ENCODE results near the gene COMMD1.

Gene COMMD1

DNA sequence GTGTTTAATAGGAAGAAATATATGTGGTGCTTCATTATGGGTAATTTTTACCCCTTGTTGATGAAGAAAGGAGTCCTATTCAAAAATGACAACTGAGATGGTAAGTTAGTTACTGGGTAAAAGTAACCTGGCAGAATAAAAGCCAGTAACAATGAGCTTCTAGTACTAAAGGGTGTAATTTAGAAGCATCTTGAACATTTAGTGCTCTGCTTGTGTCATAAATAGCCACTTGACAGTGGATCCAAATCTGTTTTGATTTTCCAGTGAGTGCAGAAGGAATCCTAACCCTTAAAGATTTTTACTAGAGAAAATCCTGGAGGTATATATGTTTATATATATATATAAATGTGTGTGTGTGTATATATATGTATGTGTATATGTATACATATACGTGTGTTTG is 15.1 kb downstream of the COMMD1 start:
- ATAC-seq, result no peak
- TF ChIP-seq OSR1 (CRISPR knock-in tag; IDR thresholded peaks at IDR 0.05) (no peak), ZNF70 (CRISPR knock-in tag; IDR thresholded peaks at IDR 0.05) (no peak), ARNTL (CRISPR knock-in tag; IDR thresholded peaks at IDR 0.05; ENCODE audit: borderline replicate concordance, low read depth) (no peak), ZNF8 (CRISPR knock-in tag; IDR thresholded peaks at IDR 0.05) (no peak), ZFP3 (CRISPR knock-in tag; IDR thresholded peaks at IDR 0.05) (no peak), PPARA (CRISPR knock-in tag; IDR thresholded peaks at IDR 0.05; ENCODE audit: borderline replicate concordance) (no peak), ZNF565 (CRISPR knock-in tag; conservative IDR thresholded peaks at IDR 0.05; ENCODE audit: low read depth) (no peak)

DNA sequence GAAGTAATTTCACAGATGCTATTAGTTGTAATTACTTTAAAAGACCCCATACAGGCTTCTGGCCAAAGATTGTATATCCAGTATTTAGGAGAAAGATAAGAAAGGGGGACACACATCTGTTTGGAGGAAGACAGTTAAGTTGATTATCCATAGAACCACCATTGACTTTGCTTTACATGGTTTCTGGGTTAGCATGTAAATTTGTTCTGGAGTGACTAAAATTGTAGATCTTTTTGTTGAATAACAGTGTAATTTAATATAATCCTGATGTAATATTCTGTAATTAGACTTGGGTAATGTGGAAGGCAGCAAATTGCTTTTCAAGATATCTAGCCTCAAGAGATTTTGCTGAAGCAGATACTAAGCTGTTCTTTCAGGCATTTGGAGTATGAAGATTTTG is 17.2 kb downstream of the COMMD1 start:
- TF ChIP-seq ZNF8 (CRISPR knock-in tag; IDR thresholded peaks at IDR 0.05) (no peak), TCF4 (CRISPR knock-in tag; IDR thresholded peaks at IDR 0.05; ENCODE audit: borderline replicate concordance) (peak; percentile 86), RARB (CRISPR knock-in tag; IDR thresholded peaks at IDR 0.05) (no peak), ISL1 (CRISPR knock-in tag; IDR thresholded peaks at IDR 0.05) (peak; percentile 30; the same call in 1 of the 2 replicates)
- TF ChIP-seq, protein P1, sequence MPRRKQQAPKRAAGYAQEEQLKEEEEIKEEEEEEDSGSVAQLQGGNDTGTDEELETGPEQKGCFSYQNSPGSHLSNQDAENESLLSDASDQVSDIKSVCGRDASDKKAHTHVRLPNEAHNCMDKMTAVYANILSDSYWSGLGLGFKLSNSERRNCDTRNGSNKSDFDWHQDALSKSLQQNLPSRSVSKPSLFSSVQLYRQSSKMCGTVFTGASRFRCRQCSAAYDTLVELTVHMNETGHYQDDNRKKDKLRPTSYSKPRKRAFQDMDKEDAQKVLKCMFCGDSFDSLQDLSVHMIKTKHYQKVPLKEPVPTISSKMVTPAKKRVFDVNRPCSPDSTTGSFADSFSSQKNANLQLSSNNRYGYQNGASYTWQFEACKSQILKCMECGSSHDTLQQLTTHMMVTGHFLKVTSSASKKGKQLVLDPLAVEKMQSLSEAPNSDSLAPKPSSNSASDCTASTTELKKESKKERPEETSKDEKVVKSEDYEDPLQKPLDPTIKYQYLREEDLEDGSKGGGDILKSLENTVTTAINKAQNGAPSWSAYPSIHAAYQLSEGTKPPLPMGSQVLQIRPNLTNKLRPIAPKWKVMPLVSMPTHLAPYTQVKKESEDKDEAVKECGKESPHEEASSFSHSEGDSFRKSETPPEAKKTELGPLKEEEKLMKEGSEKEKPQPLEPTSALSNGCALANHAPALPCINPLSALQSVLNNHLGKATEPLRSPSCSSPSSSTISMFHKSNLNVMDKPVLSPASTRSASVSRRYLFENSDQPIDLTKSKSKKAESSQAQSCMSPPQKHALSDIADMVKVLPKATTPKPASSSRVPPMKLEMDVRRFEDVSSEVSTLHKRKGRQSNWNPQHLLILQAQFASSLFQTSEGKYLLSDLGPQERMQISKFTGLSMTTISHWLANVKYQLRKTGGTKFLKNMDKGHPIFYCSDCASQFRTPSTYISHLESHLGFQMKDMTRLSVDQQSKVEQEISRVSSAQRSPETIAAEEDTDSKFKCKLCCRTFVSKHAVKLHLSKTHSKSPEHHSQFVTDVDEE (CRISPR knock-in tag; IDR thresholded peaks at IDR 0.05), result peak; percentile 62; the same call in 1 of the 2 replicates
- no peak for ATAC-seq

DNA sequence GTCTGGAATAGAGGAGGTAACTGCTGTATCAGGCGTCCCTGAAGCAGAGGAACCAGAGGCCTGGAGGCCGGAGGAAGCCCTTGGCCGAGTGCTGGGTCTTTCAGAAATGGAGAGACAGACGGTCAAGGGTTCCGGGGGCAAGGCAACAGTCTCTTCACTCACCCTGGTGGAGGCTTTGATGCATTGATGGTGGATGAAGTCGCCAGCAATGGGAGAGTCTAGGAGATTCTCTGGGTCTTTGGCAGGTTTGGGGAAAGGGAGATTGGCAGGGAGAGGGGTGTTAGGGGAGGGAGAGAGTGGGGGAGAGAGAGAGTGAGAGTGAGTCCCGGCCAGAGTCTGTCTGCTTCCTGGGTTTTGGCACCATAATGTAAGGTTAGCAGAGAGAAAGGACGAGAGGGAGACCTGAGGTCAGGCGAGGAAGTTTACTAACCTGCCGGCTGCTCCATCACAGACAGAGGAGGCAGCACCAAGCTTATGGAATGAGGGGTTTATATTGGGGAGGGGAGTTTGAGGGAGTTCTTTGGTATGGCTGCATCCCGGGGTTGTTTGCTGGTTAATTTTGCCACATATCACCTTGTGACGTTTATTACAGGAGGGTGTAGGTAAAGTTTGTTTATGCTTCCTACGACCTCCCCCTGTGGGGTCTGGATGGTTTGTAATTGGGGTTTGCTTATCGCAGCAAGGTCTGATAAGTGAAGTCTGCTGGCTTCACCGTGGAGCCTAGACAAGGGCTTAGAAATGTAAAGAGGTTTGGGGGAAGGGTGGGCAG is 19.6 kb downstream of the COMMD1 start:
- TF ChIP-seq ZNF565 (CRISPR knock-in tag; conservative IDR thresholded peaks at IDR 0.05; ENCODE audit: low read depth) (no peak), GLIS3 (CRISPR knock-in tag; IDR thresholded peaks at IDR 0.05) (no peak), ESRRG (CRISPR knock-in tag; IDR thresholded peaks at IDR 0.05) (no peak), ZFP3 (CRISPR knock-in tag; IDR thresholded peaks at IDR 0.05) (no peak)
- no peak for ATAC-seq

DNA sequence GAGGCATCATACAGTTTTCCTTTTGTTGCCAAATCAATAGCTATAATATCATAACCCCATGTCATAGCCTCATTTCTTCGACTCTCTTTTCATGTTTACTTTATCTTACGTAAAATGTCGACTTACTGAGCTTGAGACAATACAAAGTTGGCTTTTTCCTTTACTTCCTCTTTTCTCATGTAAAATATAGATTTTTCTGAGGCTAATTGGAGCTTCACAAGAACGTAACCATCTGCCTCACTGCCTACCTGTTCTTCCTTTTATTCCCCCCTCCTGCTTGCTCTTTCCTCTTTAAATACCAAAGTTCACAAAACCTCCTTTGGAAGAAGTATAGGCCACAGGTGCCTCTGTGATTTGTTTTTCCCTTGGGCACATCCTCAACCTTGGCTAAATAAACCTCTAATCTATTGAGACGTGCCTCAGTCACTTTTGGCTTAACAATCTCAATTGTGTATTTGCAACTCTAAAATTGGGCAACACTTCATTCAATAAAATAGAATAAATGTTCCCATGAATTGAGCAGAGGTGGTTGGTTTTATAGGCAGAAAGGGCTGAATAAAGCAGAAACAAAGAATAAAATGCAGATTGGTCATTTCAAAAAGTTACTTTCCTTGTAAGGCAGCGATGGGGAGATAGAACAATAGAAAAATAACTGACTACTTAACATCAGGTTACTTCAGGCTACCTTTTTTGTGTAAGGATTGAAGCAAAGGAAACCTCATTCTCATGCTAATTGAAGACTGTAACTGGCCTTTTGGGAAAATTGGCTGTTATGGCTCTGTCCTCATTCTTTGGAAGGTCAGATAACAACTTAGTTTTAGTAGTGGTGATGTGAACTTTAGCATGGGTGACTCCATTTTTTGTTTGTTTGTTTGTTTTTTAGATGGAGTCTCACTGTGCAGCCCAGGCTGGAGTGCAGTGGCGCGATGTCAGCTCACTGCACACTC is 21.3 kb downstream of the COMMD1 start:
- no peak for TF ChIP-seq ZC3H10 (CRISPR knock-in tag; IDR thresholded peaks at IDR 0.05)
- TF ChIP-seq, protein P2, sequence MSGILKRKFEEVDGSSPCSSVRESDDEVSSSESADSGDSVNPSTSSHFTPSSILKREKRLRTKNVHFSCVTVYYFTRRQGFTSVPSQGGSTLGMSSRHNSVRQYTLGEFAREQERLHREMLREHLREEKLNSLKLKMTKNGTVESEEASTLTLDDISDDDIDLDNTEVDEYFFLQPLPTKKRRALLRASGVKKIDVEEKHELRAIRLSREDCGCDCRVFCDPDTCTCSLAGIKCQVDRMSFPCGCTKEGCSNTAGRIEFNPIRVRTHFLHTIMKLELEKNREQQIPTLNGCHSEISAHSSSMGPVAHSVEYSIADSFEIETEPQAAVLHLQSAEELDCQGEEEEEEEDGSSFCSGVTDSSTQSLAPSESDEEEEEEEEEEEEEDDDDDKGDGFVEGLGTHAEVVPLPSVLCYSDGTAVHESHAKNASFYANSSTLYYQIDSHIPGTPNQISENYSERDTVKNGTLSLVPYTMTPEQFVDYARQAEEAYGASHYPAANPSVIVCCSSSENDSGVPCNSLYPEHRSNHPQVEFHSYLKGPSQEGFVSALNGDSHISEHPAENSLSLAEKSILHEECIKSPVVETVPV (CRISPR knock-in tag; IDR thresholded peaks at IDR 0.05), result no peak
- no peak for TF ChIP-seq GLIS3 (CRISPR knock-in tag; IDR thresholded peaks at IDR 0.05)
- TF ChIP-seq SNAI2 (CRISPR knock-in tag; IDR thresholded peaks at IDR 0.05), result no peak
- TF ChIP-seq ZNF8 (CRISPR knock-in tag; IDR thresholded peaks at IDR 0.05), result no peak
- TF ChIP-seq RARB (CRISPR knock-in tag; IDR thresholded peaks at IDR 0.05), result no peak
- no peak for TF ChIP-seq OSR1 (CRISPR knock-in tag; IDR thresholded peaks at IDR 0.05)
- TF ChIP-seq ZFP3 (CRISPR knock-in tag; IDR thresholded peaks at IDR 0.05), result no peak
- no peak for TF ChIP-seq ARNTL (CRISPR knock-in tag; IDR thresholded peaks at IDR 0.05; ENCODE audit: borderline replicate concordance, low read depth)
- TF ChIP-seq, protein P3, sequence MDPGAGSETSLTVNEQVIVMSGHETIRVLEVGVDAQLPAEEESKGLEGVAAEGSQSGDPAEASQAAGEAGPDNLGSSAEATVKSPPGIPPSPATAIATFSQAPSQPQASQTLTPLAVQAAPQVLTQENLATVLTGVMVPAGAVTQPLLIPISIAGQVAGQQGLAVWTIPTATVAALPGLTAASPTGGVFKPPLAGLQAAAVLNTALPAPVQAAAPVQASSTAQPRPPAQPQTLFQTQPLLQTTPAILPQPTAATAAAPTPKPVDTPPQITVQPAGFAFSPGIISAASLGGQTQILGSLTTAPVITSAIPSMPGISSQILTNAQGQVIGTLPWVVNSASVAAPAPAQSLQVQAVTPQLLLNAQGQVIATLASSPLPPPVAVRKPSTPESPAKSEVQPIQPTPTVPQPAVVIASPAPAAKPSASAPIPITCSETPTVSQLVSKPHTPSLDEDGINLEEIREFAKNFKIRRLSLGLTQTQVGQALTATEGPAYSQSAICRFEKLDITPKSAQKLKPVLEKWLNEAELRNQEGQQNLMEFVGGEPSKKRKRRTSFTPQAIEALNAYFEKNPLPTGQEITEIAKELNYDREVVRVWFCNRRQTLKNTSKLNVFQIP (CRISPR knock-in tag; IDR thresholded peaks at IDR 0.05; ENCODE audit: borderline replicate concordance, low read depth), result no peak
- TF ChIP-seq TOX (CRISPR knock-in tag; IDR thresholded peaks at IDR 0.05; ENCODE audit: borderline replicate concordance), result no peak
- TF ChIP-seq ESRRG (CRISPR knock-in tag; IDR thresholded peaks at IDR 0.05), result no peak
- TF ChIP-seq, protein P1 (CRISPR knock-in tag; IDR thresholded peaks at IDR 0.05), result no peak
- TF ChIP-seq ZFP30 (CRISPR knock-in tag; IDR thresholded peaks at IDR 0.05), result no peak
- no peak for TF ChIP-seq ISL1 (CRISPR knock-in tag; IDR thresholded peaks at IDR 0.05)
- TF ChIP-seq TCF4 (CRISPR knock-in tag; IDR thresholded peaks at IDR 0.05; ENCODE audit: borderline replicate concordance), result no peak
- no peak for ATAC-seq

Data from SK-N-SH treated with all-trans-retinoic acid at 6 μM for 48 hours (cell line).